Measurements from ENCODE around the gene PROM2. TPM values are rescaled to one million over a fixed set of nuclear protein-coding genes. Genes with fewer than 3 reads are reported as not detected.

Gene PROM2
- total RNA-seq, 1 donor from 2014 or later = 5.1 TPM

DNA sequence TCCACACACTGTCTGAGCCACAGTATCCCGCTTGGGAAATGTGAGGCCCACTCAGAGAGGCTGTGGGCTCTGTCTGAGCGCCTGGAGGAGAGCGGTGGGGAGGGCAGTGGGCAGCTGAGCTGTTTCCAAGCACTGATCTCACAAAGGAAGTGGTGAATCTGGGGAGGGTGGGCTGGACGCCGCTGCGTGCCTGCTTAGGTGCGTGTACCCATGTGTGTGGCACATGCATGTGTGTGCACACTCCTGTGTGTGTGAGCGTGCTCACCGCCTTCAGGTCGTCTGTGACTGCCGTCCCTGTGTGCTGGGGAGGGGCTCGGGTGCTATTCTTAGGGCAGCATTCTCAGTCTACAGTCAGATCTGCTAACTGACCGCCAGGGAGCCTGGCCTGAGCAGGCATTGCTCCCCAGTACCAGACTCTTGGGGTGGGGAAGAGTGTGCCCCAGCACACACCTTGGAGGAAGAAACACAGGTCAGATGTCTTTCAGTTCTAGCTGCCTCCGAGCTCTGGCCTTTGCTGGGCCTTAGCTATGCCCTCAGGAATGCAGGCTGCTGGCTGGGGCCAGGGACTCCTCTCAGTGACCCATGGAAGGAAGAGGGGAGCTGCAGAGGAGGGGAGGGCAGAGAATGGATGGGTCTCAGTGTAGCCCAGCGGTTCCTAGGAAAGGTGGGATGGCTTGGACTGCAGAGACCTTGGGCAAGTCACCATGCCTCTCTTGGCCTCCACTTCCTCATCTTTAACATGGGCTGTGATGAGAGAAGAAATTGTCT lies 54.3 kb downstream of the PROM2 start:
- DNase-seq (ENCODE audit: low read depth) = no peak
- TF ChIP-seq, protein P1, sequence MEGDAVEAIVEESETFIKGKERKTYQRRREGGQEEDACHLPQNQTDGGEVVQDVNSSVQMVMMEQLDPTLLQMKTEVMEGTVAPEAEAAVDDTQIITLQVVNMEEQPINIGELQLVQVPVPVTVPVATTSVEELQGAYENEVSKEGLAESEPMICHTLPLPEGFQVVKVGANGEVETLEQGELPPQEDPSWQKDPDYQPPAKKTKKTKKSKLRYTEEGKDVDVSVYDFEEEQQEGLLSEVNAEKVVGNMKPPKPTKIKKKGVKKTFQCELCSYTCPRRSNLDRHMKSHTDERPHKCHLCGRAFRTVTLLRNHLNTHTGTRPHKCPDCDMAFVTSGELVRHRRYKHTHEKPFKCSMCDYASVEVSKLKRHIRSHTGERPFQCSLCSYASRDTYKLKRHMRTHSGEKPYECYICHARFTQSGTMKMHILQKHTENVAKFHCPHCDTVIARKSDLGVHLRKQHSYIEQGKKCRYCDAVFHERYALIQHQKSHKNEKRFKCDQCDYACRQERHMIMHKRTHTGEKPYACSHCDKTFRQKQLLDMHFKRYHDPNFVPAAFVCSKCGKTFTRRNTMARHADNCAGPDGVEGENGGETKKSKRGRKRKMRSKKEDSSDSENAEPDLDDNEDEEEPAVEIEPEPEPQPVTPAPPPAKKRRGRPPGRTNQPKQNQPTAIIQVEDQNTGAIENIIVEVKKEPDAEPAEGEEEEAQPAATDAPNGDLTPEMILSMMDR (conservative IDR thresholded peaks at IDR 0.05; ENCODE audit: low read depth, low read length) = no peak

DNA sequence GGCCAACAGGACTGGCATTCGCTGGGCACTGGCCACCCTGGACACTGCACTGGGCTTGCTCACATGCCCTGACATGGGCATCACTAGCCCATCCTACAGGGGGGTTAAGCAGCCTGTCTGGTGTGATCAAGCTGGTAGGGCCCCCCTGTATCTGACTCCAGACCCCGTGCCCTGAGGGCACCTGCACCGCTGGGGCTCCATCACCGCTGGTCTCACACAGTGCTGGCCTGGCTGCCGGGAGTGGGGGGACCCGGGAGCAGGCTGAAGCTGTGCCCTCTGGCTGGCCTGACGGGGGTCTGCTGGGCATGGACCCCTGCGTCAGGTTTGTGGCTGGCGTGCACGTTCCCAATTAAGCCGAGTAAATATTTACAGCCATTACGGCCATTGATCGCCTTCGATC lies 55.2 kb downstream of the PROM2 start:
- no peak overlapping the region for H3K4me3 ChIP-seq (ENCODE audit: low read depth, low read length)
- TF ChIP-seq, protein P1 (conservative IDR thresholded peaks at IDR 0.05; ENCODE audit: low read depth, low read length) = no peak
- no peak for DNase-seq (ENCODE audit: low read depth)

More for the DNA sequence above, 54.3 kb downstream of the PROM2 start:
- H3K4me3 ChIP-seq (ENCODE audit: low read depth, low read length) = no peak overlapping the region

DNA sequence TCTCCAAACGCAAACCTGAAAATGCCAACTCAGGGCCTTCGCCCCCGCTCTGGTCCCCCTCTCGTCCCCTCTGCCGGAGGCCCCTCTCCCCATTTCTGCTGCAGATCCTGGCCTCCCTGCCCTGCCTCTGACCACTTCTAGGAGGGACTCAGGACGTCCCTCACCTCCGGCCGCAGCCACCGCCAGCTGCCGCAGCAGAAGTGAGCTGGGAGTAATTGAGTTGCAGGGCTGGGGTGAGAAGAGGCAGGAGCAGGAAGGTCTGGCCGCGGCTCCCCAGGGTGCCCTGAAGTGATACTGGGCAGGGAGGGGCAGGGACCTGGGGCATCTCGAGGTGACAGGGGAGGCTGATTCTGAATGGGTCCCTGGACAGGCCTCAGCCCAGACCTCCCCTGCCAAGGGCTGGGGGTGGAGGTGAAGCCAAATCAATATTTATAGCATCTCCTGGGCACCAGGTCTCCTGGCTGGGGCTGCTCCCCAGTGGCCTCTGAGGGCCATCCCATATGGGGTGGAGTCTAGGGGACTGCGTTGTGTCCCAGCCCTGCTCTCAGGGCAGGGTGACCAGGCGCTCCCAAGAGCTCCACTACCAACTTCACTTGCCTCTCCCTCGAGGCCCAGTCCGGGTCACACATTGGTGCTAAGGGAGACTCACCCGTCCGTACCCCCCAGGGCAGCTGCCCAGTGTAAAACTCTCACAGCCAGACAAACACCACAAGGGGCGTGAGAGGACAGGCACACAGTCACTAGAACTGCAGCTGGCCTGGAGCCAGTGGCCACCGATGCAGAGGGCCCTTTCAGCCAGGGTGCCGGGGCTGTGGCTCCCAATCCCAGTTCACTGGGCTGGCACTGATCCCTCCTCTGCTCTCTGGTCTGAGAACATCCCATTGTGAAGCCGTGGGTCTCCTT lies 55.9 kb downstream of the PROM2 start:
- TF ChIP-seq, protein P1 (conservative IDR thresholded peaks at IDR 0.05; ENCODE audit: low read depth, low read length) = peak; percentile 49
- DNase-seq (ENCODE audit: low read depth) = no peak
- H3K4me3 ChIP-seq (ENCODE audit: low read depth, low read length) = no peak overlapping the region

DNA sequence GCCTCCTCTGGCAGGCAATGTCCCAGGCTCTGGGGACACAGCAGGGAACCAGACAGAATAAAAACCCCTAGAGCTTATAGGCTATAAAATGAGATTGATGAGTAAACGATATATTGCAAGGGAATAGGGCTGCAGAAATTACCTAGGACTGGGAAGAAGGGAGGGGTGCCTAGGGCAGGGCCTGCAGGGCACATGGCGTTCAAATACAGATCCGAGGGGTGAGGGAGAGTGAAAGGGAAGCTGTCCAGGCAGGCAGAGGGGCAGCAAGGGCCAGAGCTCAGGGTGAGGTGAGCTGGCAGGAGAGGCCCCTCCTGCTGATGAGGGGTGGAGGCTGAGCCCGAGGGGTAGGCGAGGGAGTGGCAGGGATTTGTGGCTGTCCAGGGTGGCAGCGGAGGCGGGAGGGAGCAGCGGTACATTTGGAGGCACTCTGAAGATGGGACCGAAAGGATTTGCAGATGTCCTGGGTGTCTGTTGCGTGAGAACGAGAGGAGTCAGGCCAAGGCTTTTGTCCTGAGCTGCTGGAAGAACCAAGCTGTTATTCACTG lies 56.6 kb downstream of the PROM2 start:
- H3K4me3 ChIP-seq (ENCODE audit: low read depth, low read length) = no peak overlapping the region
- TF ChIP-seq, protein P1 (conservative IDR thresholded peaks at IDR 0.05; ENCODE audit: low read depth, low read length) = no peak
- DNase-seq (ENCODE audit: low read depth) = no peak

DNA sequence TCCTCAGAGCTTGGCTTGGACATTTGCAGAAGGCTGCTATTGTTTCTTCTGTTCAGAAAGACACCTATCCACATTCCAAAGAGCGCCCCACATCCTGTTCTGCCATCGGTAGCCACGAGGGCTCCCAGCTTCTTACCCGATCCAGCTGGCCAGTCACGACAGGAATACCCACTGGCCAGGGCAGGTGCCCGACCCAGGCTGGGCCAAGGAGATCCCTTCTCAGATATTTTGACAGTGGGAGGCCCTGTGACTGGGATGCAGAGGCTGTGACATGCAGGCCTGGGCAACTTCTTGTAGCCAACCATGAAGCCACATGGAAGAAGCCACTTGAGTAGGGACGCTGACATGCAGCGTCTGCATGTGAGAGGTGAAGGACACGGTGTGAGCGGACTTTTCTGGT lies 57.4 kb downstream of the PROM2 start:
- TF ChIP-seq, protein P1 (conservative IDR thresholded peaks at IDR 0.05; ENCODE audit: low read depth, low read length) = no peak
- DNase-seq (ENCODE audit: low read depth) = no peak

DNA sequence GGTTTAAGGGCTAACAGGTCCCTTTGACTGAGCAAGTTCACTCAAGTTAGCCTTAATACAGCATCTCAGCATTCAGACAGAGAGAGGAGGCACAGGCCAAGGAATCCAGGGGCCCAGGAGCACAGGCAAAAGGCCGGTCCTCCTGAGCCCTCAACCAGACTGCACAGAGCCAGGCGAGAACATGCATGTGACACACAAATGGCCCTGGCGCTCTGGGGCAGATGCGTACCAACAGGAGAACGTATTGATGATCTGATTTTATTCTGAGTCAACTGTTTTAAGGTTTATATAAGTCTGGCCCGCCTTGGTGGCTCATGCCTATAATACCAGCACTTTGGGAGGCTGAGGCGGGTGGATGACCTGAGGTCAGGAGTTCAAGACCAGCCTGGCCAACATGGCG lies 57.8 kb downstream of the PROM2 start:
- no peak overlapping the region for H3K4me3 ChIP-seq (ENCODE audit: low read depth, low read length)
- DNase-seq (ENCODE audit: low read depth) = no peak
- TF ChIP-seq, protein P1 (conservative IDR thresholded peaks at IDR 0.05; ENCODE audit: low read depth, low read length) = no peak

More for the DNA sequence above, 57.4 kb downstream of the PROM2 start:
- no peak overlapping the region for H3K4me3 ChIP-seq (ENCODE audit: low read depth, low read length)

All from epithelial cell of proximal tubule (primary cell).